IMR-90 (cell line): ENCODE results near the gene BPIFB2. TPM values are rescaled to one million over a fixed set of nuclear protein-coding genes. Genes with fewer than 3 reads are reported as not detected.

ENCODE experiments used
- ATAC-seq: fragments of 200-7000 bp; cut with Tn5 transposase; 2 replicates; pipeline ENCODE4 v1.9.1; 2020; ENCODE audit warnings: low read depth, mild to moderate bottlenecking, moderate library complexity
- BruUV-seq: library from RNA; stranded (reverse); fragments of 400-500 nt; replicated peaks from 2 replicates; lab custom pipeline; 2021; lab: Mats Ljungman, UMichigan
- CTCF ChIA-PET: fragments of 300-600 bp; formaldehyde crosslinking; extraction: SDS; loops from one replicate; lab custom pipeline; 2021; ENCODE audit warnings: antibody characterized with exemption; lab: Yijun Ruan, JAX
- POLR2A ChIA-PET: fragments of 300-600 bp; sonication (Branson Sonifier 250); formaldehyde crosslinking; loops from one replicate; lab custom pipeline; 2022; ENCODE audit warnings: antibody characterized with exemption; ENCODE audit not compliant: unreplicated experiment; lab: Charles Lee
- DNase-seq: peaks from one replicate; pipeline ENCODE4 v3.0.0; 2013
- H2AFZ ChIP-seq: replicated peaks from 2 replicates; pipeline ENCODE3; 2013; ENCODE audit warnings: low read length, mild to moderate bottlenecking; ENCODE audit not compliant: poor library complexity
- H2AK5ac ChIP-seq: 2 replicates; pipeline ENCODE4 v1.6.1; 2013; ENCODE audit warnings: low read depth, low read length, inconsistent platforms
- H2AK9ac ChIP-seq: replicated peaks from 2 replicates; pipeline ENCODE3; 2013; ENCODE audit warnings: mild to moderate bottlenecking, low read depth, low read length, moderate library complexity; ENCODE audit not compliant: poor library complexity
- H2BK120ac ChIP-seq: 2 replicates; pipeline ENCODE4 v1.6.1; 2013; ENCODE audit warnings: low read depth, low read length, inconsistent platforms
- H2BK15ac ChIP-seq: 3 replicates; pipeline ENCODE4 v1.6.1; 2013; ENCODE audit warnings: low read depth, low read length, inconsistent platforms
- H2BK20ac ChIP-seq: 2 replicates; pipeline ENCODE4 v1.6.1; 2013; ENCODE audit warnings: low read depth, mild to moderate bottlenecking, inconsistent platforms, low read length, moderate library complexity
- H2BK5ac ChIP-seq: 2 replicates; pipeline ENCODE4 v1.6.1; 2013; ENCODE audit warnings: mild to moderate bottlenecking, low read depth, low read length, inconsistent platforms; ENCODE audit not compliant: poor library complexity, severe bottlenecking
- H3K14ac ChIP-seq: replicated peaks from 2 replicates; pipeline ENCODE4 v1.6.1; 2013; ENCODE audit warnings: low read depth, low read length, inconsistent platforms
- H3K18ac ChIP-seq: 2 replicates; pipeline ENCODE4 v1.6.1; 2013; ENCODE audit warnings: low read depth, low read length, control low read depth
- H3K23ac ChIP-seq: 2 replicates; pipeline ENCODE4 v1.6.1; 2013; ENCODE audit warnings: low read depth, low read length, inconsistent platforms
- H3K27ac ChIP-seq: 2 replicates; pipeline ENCODE4 v1.5.1; 2013; ENCODE audit warnings: mild to moderate bottlenecking, control low read depth, low read length; ENCODE audit not compliant: insufficient read depth
- H3K27me3 ChIP-seq: 2 replicates; pipeline ENCODE4 v1.6.1; 2013; ENCODE audit warnings: low read length; ENCODE audit not compliant: control insufficient read depth, insufficient read depth
- H3K36me3 ChIP-seq: 2 replicates; pipeline ENCODE4 v1.6.1; 2013; ENCODE audit warnings: low read length, mixed read lengths; ENCODE audit not compliant: control insufficient read depth, insufficient read depth
- H3K4ac ChIP-seq: 2 replicates; pipeline ENCODE4 v1.6.1; 2013; ENCODE audit warnings: low read depth, low read length, inconsistent platforms
- H3K4me1 ChIP-seq: 2 replicates; pipeline ENCODE4 v1.6.1; 2013; ENCODE audit warnings: low read length, mixed read lengths; ENCODE audit not compliant: control insufficient read depth, insufficient read depth
- H3K4me2 ChIP-seq: 2 replicates; pipeline ENCODE4 v1.6.1; 2013; ENCODE audit warnings: low read depth, mild to moderate bottlenecking, control low read depth, low read length, moderate library complexity
- H3K4me3 ChIP-seq: 2 replicates; pipeline ENCODE4 v1.5.1; 2013; ENCODE audit warnings: low read depth, mild to moderate bottlenecking, control low read depth, low read length, moderate library complexity; ENCODE audit not compliant: insufficient read depth
- H3K56ac ChIP-seq: 2 replicates; pipeline ENCODE4 v1.6.1; 2013; ENCODE audit warnings: low read length, inconsistent platforms; ENCODE audit not compliant: insufficient read depth; ENCODE audit errors: extremely low read depth
- H3K79me1 ChIP-seq, 2 experiments: 2 replicates each; pipeline ENCODE4 v1.6.1; 2013; ENCODE audit warnings: low read length in 2 of 2, inconsistent platforms in 1 of 2, low read depth in 1 of 2
- H3K9ac ChIP-seq: 2 replicates; pipeline ENCODE4 v1.6.1; 2013; ENCODE audit warnings: low read depth, low read length, control low read depth
- H3K9me1 ChIP-seq: 2 replicates; pipeline ENCODE4 v1.6.1; 2013; ENCODE audit warnings: low read length, inconsistent platforms; ENCODE audit not compliant: insufficient read depth
- H3K9me3 ChIP-seq: 2 replicates; pipeline ENCODE4 v1.6.1; 2013; ENCODE audit warnings: low read length; ENCODE audit not compliant: control insufficient read depth, insufficient read depth
- H4K20me1 ChIP-seq: 2 replicates; pipeline ENCODE4 v1.6.1; 2013; ENCODE audit warnings: low read length, inconsistent platforms; ENCODE audit not compliant: insufficient read depth
- H4K5ac ChIP-seq: 2 replicates; pipeline ENCODE4 v1.6.1; 2013; ENCODE audit warnings: mild to moderate bottlenecking, low read depth, low read length, control low read depth
- H4K8ac ChIP-seq, 2 experiments: 2 replicates each; pipeline ENCODE4 v1.6.1; 2013; ENCODE audit warnings: low read depth in 2 of 2, low read length in 2 of 2, control low read depth in 1 of 2, inconsistent platforms in 1 of 2
- H4K91ac ChIP-seq: 2 replicates; pipeline ENCODE4 v1.6.1; 2013; ENCODE audit warnings: low read depth, low read length, inconsistent platforms; ENCODE audit not compliant: insufficient read depth
- BHLHE40 ChIP-seq: fragments of 150-350 bp; IDR thresholded peaks from 2 replicates; pipeline ENCODE4 v1.6.1; 2016; ENCODE audit warnings: mild to moderate bottlenecking, low read depth, low read length
- CEBPB ChIP-seq: IDR thresholded peaks from 2 replicates; pipeline ENCODE4 v1.6.1; 2012; ENCODE audit warnings: low read depth, low read length, improper control_type of control experiment
- CHD1 ChIP-seq: IDR thresholded peaks from 2 replicates; pipeline ENCODE4 v1.6.1; 2012; ENCODE audit warnings: low read depth, low read length, improper control_type of control experiment
- CTCF ChIP-seq: conservative IDR thresholded peaks from 2 replicates; pipeline ENCODE4 v1.5.1; 2012; ENCODE audit warnings: mild to moderate bottlenecking, low read depth, low read length, improper control_type of control experiment
- ELK1 ChIP-seq: fragments of 150-350 bp; IDR thresholded peaks from 2 replicates; pipeline ENCODE4 v1.6.1; 2016; ENCODE audit warnings: low read depth, mild to moderate bottlenecking, low read length, moderate library complexity, borderline replicate concordance
- FOS ChIP-seq: fragments of 150-350 bp; IDR thresholded peaks from 2 replicates; pipeline ENCODE4 v1.6.1; 2016; ENCODE audit warnings: low read depth, low read length
- MAFK ChIP-seq: IDR thresholded peaks from 2 replicates; pipeline ENCODE4 v1.6.1; 2012; ENCODE audit warnings: low read depth, low read length, improper control_type of control experiment
- MAZ ChIP-seq: IDR thresholded peaks from 2 replicates; pipeline ENCODE4 v1.6.1; 2012; ENCODE audit warnings: low read depth, mild to moderate bottlenecking, low read length, improper control_type of control experiment, moderate library complexity, borderline replicate concordance
- MXI1 ChIP-seq: IDR thresholded peaks from 2 replicates; pipeline ENCODE4 v1.6.1; 2012; ENCODE audit warnings: low read depth, mild to moderate bottlenecking, low read length, moderate library complexity, borderline replicate concordance
- NFE2L2 ChIP-seq: fragments of 150-350 bp; IDR thresholded peaks from 2 replicates; pipeline ENCODE4 v1.6.1; 2016; ENCODE audit warnings: low read depth, mild to moderate bottlenecking, low read length
- POLR2A ChIP-seq: IDR thresholded peaks from 2 replicates; pipeline ENCODE4 v1.6.1; 2012; ENCODE audit warnings: mild to moderate bottlenecking, low read depth, low read length
- RAD21 ChIP-seq: IDR thresholded peaks from 2 replicates; pipeline ENCODE4 v1.6.1; 2012; ENCODE audit warnings: low read length, improper control_type of control experiment
- RFX5 ChIP-seq: IDR thresholded peaks from 2 replicates; pipeline ENCODE4 v1.8.0; 2012; ENCODE audit warnings: low read depth, mild to moderate bottlenecking, low read length, moderate library complexity
- SMC3 ChIP-seq: fragments of 150-350 bp; IDR thresholded peaks from 2 replicates; pipeline ENCODE4 v1.6.1; 2016; ENCODE audit warnings: low read depth, mild to moderate bottlenecking, antibody characterized with exemption, low read length, moderate library complexity
- WGBS, 2 experiments: methylation state at CpG; one replicate each; pipeline versions ENCODE4 v1.1.5 to v1.1.7; 2013; ENCODE audit warnings: missing lambda C conversion rate in 2 of 2; ENCODE audit not compliant: insufficient read length in 1 of 2; ENCODE audit errors: extremely low coverage in 2 of 2; 5-methylcytosine and 5-hydroxymethylcytosine counted together
- dilution Hi-C: fragments of 300-500 bp; cut with HindIII; formaldehyde crosslinking; loops from one replicate; pipeline ENCODE4 v1.14.3; 2018; ENCODE audit warnings: low sequenced_read_pairs; ENCODE audit not compliant: unreplicated experiment
- in situ Hi-C: fragments of 300-500 bp; cut with MboI; formaldehyde crosslinking; loops from 3 replicates; pipeline ENCODE4 v1.14.3; 2019; ENCODE audit warnings: low sequenced_read_pairs, inconsistent platforms, mixed read lengths
- intact Hi-C: fragments of 100-400 bp; cut with micrococcal nuclease; formaldehyde crosslinking; loops from 2 replicates; pipeline ENCODE4 v1.10.0; 2022
- polyA plus RNA-seq, 3 experiments: library from polyadenylated mRNA; depleted of rRNA; stranded (reverse); fragments of >200 nt; gene quantifications; 2 replicates each; pipeline ENCODE4 v1.2.3, GENCODE V29; 2012; ENCODE audit warnings: low replicate concordance in 1 of 3
- total RNA-seq: library from RNA; depleted of rRNA; stranded (reverse); fragments of >200 nt; gene quantifications from 2 replicates; pipeline ENCODE4 v1.2.3, GENCODE V29; 2012

BPIFB2 gene
- total and polyA plus RNA-seq, 2 of the 4 experiments (the other 2 are of a cell fraction) = not detected

- no peak for TF ChIP-seq RFX5
These were observed 5.1 kb downstream of the BPIFB2 start (continued) for GRCh38 chr20:33012327-33013189.

GRCh38 chr20:33013701-33014326 lies 6.3 kb downstream of the BPIFB2 start:
- WGBS, 2 experiments = 70% methylated on average over 5 of the region's 12 CpGs; no CpG with 5 or more reads in 1 of the 2 experiments
- no peak overlapping the region for H3K4me3 ChIP-seq
- H3K9ac ChIP-seq = no peak overlapping the region
- no peak overlapping the region for H3K23ac ChIP-seq
- no peak overlapping the region for H2AK9ac ChIP-seq
- DNase-seq = no peak
- peaks cover 15% of the 10 kb centered on the region for H3K27me3 ChIP-seq
- no peak overlapping the region for H2BK5ac ChIP-seq
- ChIA-PET POLR2A (no interaction called here), CTCF (no interaction called here)
- H2BK15ac ChIP-seq = no peak overlapping the region
- H3K14ac ChIP-seq = no peak overlapping the region
- H2AK5ac ChIP-seq = no peak overlapping the region
- dilution Hi-C loops (no loop called here), intact Hi-C loops (no loop called here), in situ Hi-C loops (no loop called here)
- no peak overlapping the region for H3K27ac ChIP-seq
- no peak overlapping the region for H2BK120ac ChIP-seq
- no peak overlapping the region for H2BK20ac ChIP-seq
- H3K18ac ChIP-seq = no peak overlapping the region
- no peak overlapping the region for H4K91ac ChIP-seq
- H3K4me2 ChIP-seq = no peak overlapping the region
- no peaks in the 10 kb centered on the region for H3K79me1 ChIP-seq
- H4K20me1 ChIP-seq = no peaks in the 10 kb centered on the region
- no peaks in the 10 kb centered on the region for H3K9me1 ChIP-seq
- H3K4me1 ChIP-seq = no peaks in the 10 kb centered on the region
- no peak overlapping the region for H3K4ac ChIP-seq
- H4K5ac ChIP-seq = no peak overlapping the region
- H4K8ac ChIP-seq = no peak overlapping the region
- no peak for ATAC-seq
- no peaks in the 10 kb centered on the region for H3K9me3 ChIP-seq
- no peaks in the 10 kb centered on the region for H3K36me3 ChIP-seq
- H3K56ac ChIP-seq = no peak overlapping the region
- no TSS peak for BruUV-seq
- H2AFZ ChIP-seq = no peak overlapping the region
- TF ChIP-seq MXI1 (no peak), BHLHE40 (no peak), CTCF (no peak), NFE2L2 (no peak), CHD1 (no peak), MAZ (no peak), CEBPB (no peak), RFX5 (no peak), RAD21 (no peak), FOS (no peak), ELK1 (no peak), POLR2A (no peak), MAFK (no peak), SMC3 (no peak)
